HG02973 (cell line): Measurements from ENCODE around the gene TAOK1.

Experiments
- ATAC-seq: cut with Tn5 transposase; IDR thresholded peaks from one replicate; pipeline ENCODE4 v1.9.1; 2021; ENCODE audit warnings: moderate library complexity; ENCODE audit not compliant: unreplicated experiment

TAOK1 gene

GRCh38 chr17:29568331-29569244 lies 178.4 kb downstream of the TAOK1 start, which contains the start of gene TP53I13:
TSS of gene TP53I13 (plus strand) at chr17:29568701. CDS start at chr17:29568759, 58 bp downstream.
- peak; percentile 30 for ATAC-seq

- no peak for ATAC-seq
Observed at GRCh38 chr17:29569245-29569950, 179.2 kb downstream of the TAOK1 start.

GRCh38 chr17:29570521-29570920 lies 180.4 kb downstream of the TAOK1 start:
- no peak for ATAC-seq

GRCh38 chr17:29571486-29571882 lies 181.3 kb downstream of the TAOK1 start:
- no peak for ATAC-seq

- no peak for ATAC-seq
Observed at GRCh38 chr17:29571883-29572681, 181.9 kb downstream of the TAOK1 start.

- ATAC-seq, result no peak
Observed at GRCh38 chr17:29572691-29573557, 182.8 kb downstream of the TAOK1 start.

- ATAC-seq, result no peak
Observed at GRCh38 chr17:29573558-29573869, 183.4 kb downstream of the TAOK1 start.

- no peak for ATAC-seq
Observed at GRCh38 chr17:29573871-29574731, 183.9 kb downstream of the TAOK1 start.

GRCh38 chr17:29574732-29575510 lies 184.8 kb downstream of the TAOK1 start:
- ATAC-seq, result no peak

- no peak for ATAC-seq
Observed at GRCh38 chr17:29575511-29576213, 185.5 kb downstream of the TAOK1 start.

GRCh38 chr17:29576214-29577000 lies 186.2 kb downstream of the TAOK1 start:
- no peak for ATAC-seq

GRCh38 chr17:29577001-29577370 lies 186.8 kb downstream of the TAOK1 start:
- ATAC-seq, result no peak

GRCh38 chr17:29577385-29578211 lies 187.4 kb downstream of the TAOK1 start:
- no peak for ATAC-seq

- ATAC-seq, result no peak
Observed at GRCh38 chr17:29578626-29579485, 188.7 kb downstream of the TAOK1 start.
